GM12874 (cell line): Measurements from ENCODE around the gene NCOA3.

ENCODE experiments used
- CTCF ChIP-seq: IDR thresholded peaks from 2 replicates; pipeline ENCODE4 v1.5.1; 2011; ENCODE audit warnings: low read depth, mild to moderate bottlenecking, control low read depth, low read length, moderate library complexity; ENCODE audit not compliant: insufficient read depth

The NCOA3 gene

GRCh38 chr20:47466704-47467459 lies 34.8 kb upstream of the NCOA3 start:
- no peak for TF ChIP-seq CTCF

- no peak for TF ChIP-seq CTCF
Measured at GRCh38 chr20:47468290-47469050, 33.2 kb upstream of the NCOA3 start.

- no peak for TF ChIP-seq CTCF
Measured at GRCh38 chr20:47475419-47476044, 26.2 kb upstream of the NCOA3 start.

- TF ChIP-seq CTCF, result no peak
Measured at GRCh38 chr20:47476452-47476851, 25.2 kb upstream of the NCOA3 start.

GRCh38 chr20:47479093-47479492 lies 22.6 kb upstream of the NCOA3 start:
- TF ChIP-seq CTCF, result no peak

GRCh38 chr20:47479506-47479905 lies 22.2 kb upstream of the NCOA3 start:
- no peak for TF ChIP-seq CTCF

- no peak for TF ChIP-seq CTCF
Measured at GRCh38 chr20:47480239-47480638, 21.4 kb upstream of the NCOA3 start.
